Right lobe of liver (tissue), 4 donors: Measurements from ENCODE around the gene WDR1.
A peak's percentile ranks its signal among the peaks of the same experiment; 100 is the strongest.

ENCODE experiments used
- CTCF ChIP-seq, 4 donors: fragments of 200-600 bp in 3 of 4; fragments of 450-650 bp in 1 of 4; IDR thresholded peaks; one replicate each; pipeline versions ENCODE4 v1.5.1 to v1.8.0; 2016 to 2022; ENCODE audit warnings: antibody characterized with exemption in 4 of 4, mild to moderate bottlenecking in 2 of 4
- POLR2A ChIP-seq: fragments of 450-650 bp; IDR thresholded peaks from one replicate; pipeline ENCODE4 v1.6.1; 2017; ENCODE audit warnings: antibody characterized with exemption, mild to moderate bottlenecking
- donor health status: DM: no; HTN: no; CAD: no.
- donor health status: DM: no; HTN: no; CAD: no.
- donor health status: DM: no; HTN: yes; CAD: no.

GRCh38 chr4:10160281-10160856 is 43.8 kb upstream of the WDR1 start:
- TF ChIP-seq CTCF (IDR thresholded peaks at IDR 0.05) (peak; percentile 29 to 40 (median 37)), POLR2A (no peak)
